Endodermal cell (in vitro differentiated cells): ENCODE data around the gene ODF2L. TPM values are rescaled to one million over a fixed set of nuclear protein-coding genes. Genes with fewer than 3 reads are reported as not detected.
"Not testable (repeated sequence)": the region's sequence is repeated elsewhere in the genome, so short reads cannot be mapped to it uniquely, and the experiment has no call there.

Experiments used
- DNase-seq: peaks from one replicate; pipeline ENCODE4 v3.0.0-alpha.2; 2017
- H3K27ac ChIP-seq: 2 replicates; pipeline ENCODE4 v1.5.1; 2013; ENCODE audit warnings: mild to moderate bottlenecking, low read depth, low read length, moderate library complexity
- H3K27me3 ChIP-seq: 2 replicates; pipeline ENCODE4 v1.6.1; 2013; ENCODE audit warnings: mild to moderate bottlenecking, low read length, moderate library complexity; ENCODE audit not compliant: insufficient read depth, control insufficient read depth, poor library complexity, severe bottlenecking
- H3K36me3 ChIP-seq: 2 replicates; pipeline ENCODE4 v1.7.0; 2013; ENCODE audit warnings: mild to moderate bottlenecking, low read length, moderate library complexity; ENCODE audit not compliant: control insufficient read depth, insufficient read depth
- H3K4me1 ChIP-seq: one replicate; pipeline ENCODE4 v1.7.0; 2013; ENCODE audit warnings: low read length; ENCODE audit not compliant: control insufficient read depth, insufficient read depth
- H3K4me3 ChIP-seq: 2 replicates; pipeline ENCODE4 v1.5.1; 2013; ENCODE audit warnings: mild to moderate bottlenecking, low read length, moderate library complexity
- H3K9ac ChIP-seq: 2 replicates; pipeline ENCODE4 v1.6.1; 2013; ENCODE audit warnings: mild to moderate bottlenecking, low read length, moderate library complexity; ENCODE audit not compliant: poor library complexity, severe bottlenecking; ENCODE audit errors: extremely low read depth
- H3K9me3 ChIP-seq: 2 replicates; pipeline ENCODE4 v1.6.1; 2013; ENCODE audit warnings: mild to moderate bottlenecking, low read length, moderate library complexity; ENCODE audit not compliant: control insufficient read depth
- H3K27ac Mint-ChIP-seq: 2 replicates; pipeline ENCODE4 v1.8.0; 2020; ENCODE audit warnings: mixed read lengths
- H3K27me3 Mint-ChIP-seq: 2 replicates; pipeline ENCODE4 v1.8.0; 2021; ENCODE audit warnings: mild to moderate bottlenecking, mixed read lengths; ENCODE audit not compliant: insufficient read depth
- H3K36me3 Mint-ChIP-seq: 2 replicates; pipeline ENCODE4 v1.8.0; 2020; ENCODE audit warnings: low read depth, mixed read lengths
- H3K4me1 Mint-ChIP-seq: 2 replicates; pipeline ENCODE4 v1.8.0; 2020; ENCODE audit warnings: mixed read lengths
- H3K4me3 Mint-ChIP-seq: 2 replicates; pipeline ENCODE4 v1.8.0; 2020; ENCODE audit warnings: mild to moderate bottlenecking, moderate library complexity, mixed read lengths
- H3K9me3 Mint-ChIP-seq: 2 replicates; pipeline ENCODE4 v1.8.0; 2020; ENCODE audit warnings: mild to moderate bottlenecking, mixed read lengths
- WGBS, 2 experiments: methylation state at CpG; one replicate each; pipeline versions ENCODE4 v1.1.5 to v1.1.7; 2013; ENCODE audit warnings: missing lambda C conversion rate in 2 of 2, mixed read lengths in 1 of 2; ENCODE audit not compliant: insufficient coverage in 1 of 2, insufficient read length in 1 of 2; 5-methylcytosine and 5-hydroxymethylcytosine counted together
- total RNA-seq, 2 donors: library from RNA; stranded (reverse); fragmentation: NEBNext Ultra II Directional in 1 of 2; extraction: Animal tissue kit (Norgen Biotek cat#: 25700) in 1 of 2; gene quantifications; 2 replicates in 1 of 2; 3 replicates in 1 of 2; pipeline ENCODE4 v1.2.1, GENCODE V29; 2021
- TF ChIP-seq, protein P1 (sequence below): fragments of 200-600 bp; sonication (generic); conservative IDR thresholded peaks from 2 replicates; pipeline ENCODE4 v1.5.0; 2021; ENCODE audit warnings: antibody characterized with exemption, mild to moderate bottlenecking

ODF2L gene
- total RNA-seq, 2 donors from 2014 or later, result 77.6 to 84.1 TPM

DNA sequence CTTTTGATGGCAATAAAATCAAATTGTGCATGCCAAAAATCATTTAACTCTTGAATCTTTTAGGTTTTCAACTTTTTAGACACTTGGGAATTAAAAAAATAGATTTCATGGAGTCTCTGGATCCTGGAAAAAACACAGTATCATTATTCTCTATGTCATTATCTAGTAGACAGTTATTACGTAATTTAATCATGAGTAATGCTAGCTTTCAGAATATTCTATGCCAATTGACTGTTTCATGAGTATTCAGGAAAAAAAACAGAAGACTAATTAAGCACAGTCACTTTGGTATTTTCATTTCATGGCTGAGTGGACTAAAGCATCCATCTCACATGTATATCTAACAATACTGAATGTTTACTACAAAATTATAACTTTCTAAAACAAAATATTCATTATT lies 44.0 kb downstream of the ODF2L start:
- Histone ChIP-seq H3K27ac (no peak overlapping the region), H3K4me3 (no peak overlapping the region), H3K9me3 (no peaks in the 10 kb centered on the region), H3K4me1 (no peaks in the 10 kb centered on the region), H3K9ac (no peak overlapping the region), H3K36me3 (peaks cover 40% of the 10 kb centered on the region), H3K27me3 (no peaks in the 10 kb centered on the region)
- no peak overlapping the region for H3K4me3 Mint-ChIP-seq
- H3K27ac Mint-ChIP-seq, result no peak overlapping the region
- peaks cover 40% of the 10 kb centered on the region for H3K36me3 Mint-ChIP-seq
- no peak for DNase-seq
- peaks cover 8% of the 10 kb centered on the region for H3K9me3 Mint-ChIP-seq
- no peaks in the 10 kb centered on the region for H3K4me1 Mint-ChIP-seq
- H3K27me3 Mint-ChIP-seq, result no peaks in the 10 kb centered on the region
- TF ChIP-seq, protein P1, sequence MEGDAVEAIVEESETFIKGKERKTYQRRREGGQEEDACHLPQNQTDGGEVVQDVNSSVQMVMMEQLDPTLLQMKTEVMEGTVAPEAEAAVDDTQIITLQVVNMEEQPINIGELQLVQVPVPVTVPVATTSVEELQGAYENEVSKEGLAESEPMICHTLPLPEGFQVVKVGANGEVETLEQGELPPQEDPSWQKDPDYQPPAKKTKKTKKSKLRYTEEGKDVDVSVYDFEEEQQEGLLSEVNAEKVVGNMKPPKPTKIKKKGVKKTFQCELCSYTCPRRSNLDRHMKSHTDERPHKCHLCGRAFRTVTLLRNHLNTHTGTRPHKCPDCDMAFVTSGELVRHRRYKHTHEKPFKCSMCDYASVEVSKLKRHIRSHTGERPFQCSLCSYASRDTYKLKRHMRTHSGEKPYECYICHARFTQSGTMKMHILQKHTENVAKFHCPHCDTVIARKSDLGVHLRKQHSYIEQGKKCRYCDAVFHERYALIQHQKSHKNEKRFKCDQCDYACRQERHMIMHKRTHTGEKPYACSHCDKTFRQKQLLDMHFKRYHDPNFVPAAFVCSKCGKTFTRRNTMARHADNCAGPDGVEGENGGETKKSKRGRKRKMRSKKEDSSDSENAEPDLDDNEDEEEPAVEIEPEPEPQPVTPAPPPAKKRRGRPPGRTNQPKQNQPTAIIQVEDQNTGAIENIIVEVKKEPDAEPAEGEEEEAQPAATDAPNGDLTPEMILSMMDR, result no peak
- WGBS, 2 experiments, result 100% methylated on average over 1 of the region's 1 CpG; no CpG with 5 or more reads in 1 of the 2 experiments

DNA sequence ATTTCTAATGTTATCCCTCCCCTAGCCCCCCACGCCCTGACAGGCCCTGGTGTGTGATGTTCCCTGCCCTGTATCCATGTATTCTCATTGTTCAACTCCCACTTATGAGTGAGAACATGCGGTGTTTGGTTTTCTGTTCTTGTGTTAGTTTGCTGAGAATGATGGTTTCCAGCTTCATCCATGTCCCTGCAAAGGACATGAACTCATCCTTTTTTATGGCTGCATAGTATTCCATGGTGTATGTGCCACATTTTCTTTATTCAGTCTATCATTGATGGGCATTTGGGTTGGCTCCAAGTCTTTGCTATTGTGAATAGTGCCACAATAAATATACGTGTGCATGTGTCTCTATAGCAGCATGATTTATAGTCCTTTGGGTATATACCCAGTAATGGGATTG lies 45.9 kb downstream of the ODF2L start:
- H3K9me3 ChIP-seq, H3K27ac ChIP-seq, H3K4me3 ChIP-seq, H3K4me3 Mint-ChIP-seq, H3K27me3 Mint-ChIP-seq, H3K27ac Mint-ChIP-seq, H3K9ac ChIP-seq, H3K9me3 Mint-ChIP-seq, H3K4me1 ChIP-seq, H3K27me3 ChIP-seq, H3K4me1 Mint-ChIP-seq, DNase-seq: not testable (repeated sequence)
- 91% methylated on average over 1 of the region's 3 CpGs; no CpG with 5 or more reads in 1 of the 2 experiments for WGBS, 2 experiments
- peaks cover 38% of the 10 kb centered on the region for H3K36me3 Mint-ChIP-seq
- peaks cover 38% of the 10 kb centered on the region for H3K36me3 ChIP-seq

DNA sequence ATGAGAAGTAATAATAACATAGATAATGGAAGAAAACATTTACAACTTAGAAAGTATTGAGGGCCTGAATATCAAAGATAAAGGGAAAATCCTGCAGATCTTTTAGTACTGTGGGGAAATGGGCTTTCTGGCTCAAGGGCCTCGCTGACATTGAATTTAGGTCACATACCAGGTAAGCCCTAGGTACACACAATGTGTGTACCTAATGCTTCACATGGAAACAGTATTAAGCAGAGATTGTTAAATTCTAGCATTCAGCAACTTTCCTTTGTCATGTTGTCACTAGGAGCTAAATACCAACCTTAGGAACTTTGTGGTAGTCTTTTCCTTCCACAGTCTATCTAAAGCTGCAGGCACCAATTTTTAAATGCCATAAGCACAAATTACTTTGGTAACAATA lies 49.7 kb downstream of the ODF2L start:
- no peak overlapping the region for H3K27ac ChIP-seq
- no peaks in the 10 kb centered on the region for H3K4me1 Mint-ChIP-seq
- WGBS, 2 experiments, result 78 to 93% methylated on average over 1 of the region's 1 CpG
- no peaks in the 10 kb centered on the region for H3K4me1 ChIP-seq
- no peak overlapping the region for H3K9ac ChIP-seq
- H3K4me3 ChIP-seq, result no peak overlapping the region
- no peaks in the 10 kb centered on the region for H3K36me3 ChIP-seq
- peaks cover 15% of the 10 kb centered on the region for H3K36me3 Mint-ChIP-seq
- no peaks in the 10 kb centered on the region for H3K27me3 Mint-ChIP-seq
- no peak for DNase-seq
- H3K4me3 Mint-ChIP-seq, result no peak overlapping the region
- no peaks in the 10 kb centered on the region for H3K27me3 ChIP-seq
- no peaks in the 10 kb centered on the region for H3K9me3 ChIP-seq
- peaks cover 19% of the 10 kb centered on the region for H3K9me3 Mint-ChIP-seq
- TF ChIP-seq, protein P1, result no peak
- H3K27ac Mint-ChIP-seq, result no peak overlapping the region

DNA sequence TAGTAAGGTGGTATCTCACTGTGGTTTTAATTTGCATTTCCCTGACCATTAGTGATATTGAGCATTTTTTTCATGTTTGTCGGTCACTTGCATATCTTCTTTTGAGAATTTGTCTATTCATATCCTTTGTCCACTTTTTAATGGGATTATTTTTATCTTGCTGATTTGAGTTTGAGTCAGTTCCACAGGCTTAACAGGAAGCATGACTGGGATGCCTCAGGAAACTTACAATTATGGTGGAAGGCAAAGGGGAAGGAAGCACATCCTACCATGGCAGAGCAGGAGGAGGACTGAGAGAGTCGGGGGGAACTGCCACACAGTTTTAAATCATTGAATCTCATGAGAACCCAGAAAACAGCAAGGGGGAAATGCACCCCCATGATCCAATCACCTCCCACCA lies 51.1 kb downstream of the ODF2L start:
- no peak overlapping the region for H3K9ac ChIP-seq
- Mint-ChIP-seq H3K9me3 (peaks cover 12% of the 10 kb centered on the region), H3K4me3 (no peak overlapping the region), H3K36me3 (peaks cover 2% of the 10 kb centered on the region), H3K27me3 (no peaks in the 10 kb centered on the region), H3K4me1 (no peaks in the 10 kb centered on the region), H3K27ac (no peak overlapping the region)
- no peak overlapping the region for H3K4me3 ChIP-seq
- H3K36me3 ChIP-seq, result no peaks in the 10 kb centered on the region
- no peaks in the 10 kb centered on the region for H3K4me1 ChIP-seq
- no peak overlapping the region for H3K27ac ChIP-seq
- no peaks in the 10 kb centered on the region for H3K9me3 ChIP-seq
- WGBS, 2 experiments, result 100% methylated on average over 1 to 2 of the region's 2 CpGs
- H3K27me3 ChIP-seq, result no peaks in the 10 kb centered on the region
- DNase-seq, result no peak
- TF ChIP-seq, protein P1, result no peak
